Measurements from ENCODE around the gene CUX1. TPM values are rescaled to one million over a fixed set of nuclear protein-coding genes. Genes with fewer than 3 reads are reported as not detected.

Gene CUX1
- total RNA-seq, 1 experiment from 2014 or later, result 92.4 TPM

GRCh38 chr7:101948650-101949049 lies 131.2 kb downstream of the CUX1 start:
- H4K20me1 ChIP-seq (ENCODE audit: insufficient read depth, low read depth, low read length), result no peaks in the 10 kb centered on the region
- no peaks in the 10 kb centered on the region for H3K36me3 ChIP-seq (ENCODE audit: insufficient read depth, low read length)
- H3K9me2 ChIP-seq (replicated peaks; ENCODE audit: insufficient read depth, low read length), result no peaks in the 10 kb centered on the region
- H3K9ac ChIP-seq (ENCODE audit: low read length), result no peak overlapping the region
- H2AFZ ChIP-seq (ENCODE audit: low read length), result no peak overlapping the region
- peaks cover 82% of the 10 kb centered on the region for H3K79me2 ChIP-seq (ENCODE audit: low read length)
- H3K27me3 ChIP-seq (ENCODE audit: low read length), result no peaks in the 10 kb centered on the region
- peaks cover 79% of the 10 kb centered on the region for H3K4me1 ChIP-seq (ENCODE audit: low read length)
- H3K27ac ChIP-seq (ENCODE audit: low read length), result peak overlapping the region; percentile 77
- H3K4me3 ChIP-seq (ENCODE audit: low read length), result no peak overlapping the region
- no peaks in the 10 kb centered on the region for H3K9me3 ChIP-seq (ENCODE audit: low read length)
- DNase-seq, result no peak
- no peak overlapping the region for H3K4me2 ChIP-seq (ENCODE audit: low read depth, low read length, poor library complexity, severe bottlenecking)

DNA sequence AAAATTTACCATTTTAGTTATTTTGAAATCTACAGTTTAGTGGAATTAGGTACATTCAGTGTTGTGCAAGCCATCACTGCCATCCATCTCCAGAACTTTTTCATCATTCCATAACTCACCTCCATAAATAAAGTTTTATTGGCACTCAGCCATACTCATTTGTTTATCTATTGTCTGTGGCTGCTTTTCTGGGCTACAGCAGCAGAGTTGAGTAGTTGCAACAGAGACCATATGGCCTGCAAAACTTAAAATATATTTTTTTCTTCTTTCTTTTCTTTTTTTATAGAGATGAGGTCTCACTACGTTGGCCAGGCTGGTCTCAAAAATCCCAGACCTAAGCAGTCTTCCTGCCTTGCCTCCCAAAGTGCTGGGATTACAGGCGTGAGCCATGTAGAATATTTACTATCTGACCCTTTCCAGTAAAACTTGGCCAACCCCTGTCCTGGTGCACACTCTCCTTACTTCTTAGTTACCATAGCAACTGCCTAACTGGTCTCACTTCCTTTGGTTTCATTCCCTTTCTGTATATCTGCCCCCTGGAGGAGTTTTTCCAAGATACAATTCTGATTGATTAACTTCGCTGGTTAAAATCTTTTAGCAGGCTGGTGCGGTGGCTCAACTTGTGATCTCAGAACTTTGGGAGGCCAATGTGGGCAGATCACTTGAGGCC lies 133.2 kb downstream of the CUX1 start:
- no peak overlapping the region for H2AFZ ChIP-seq (ENCODE audit: low read length)
- H3K9me2 ChIP-seq (replicated peaks; ENCODE audit: insufficient read depth, low read length), result no peaks in the 10 kb centered on the region
- no peaks in the 10 kb centered on the region for H3K27me3 ChIP-seq (ENCODE audit: low read length)
- H3K4me2 ChIP-seq (ENCODE audit: low read depth, low read length, poor library complexity, severe bottlenecking), result no peak overlapping the region
- no peak overlapping the region for H3K9ac ChIP-seq (ENCODE audit: low read length)
- H3K9me3 ChIP-seq (ENCODE audit: low read length), result no peaks in the 10 kb centered on the region
- no peak overlapping the region for H3K4me3 ChIP-seq (ENCODE audit: low read length)
- H3K79me2 ChIP-seq (ENCODE audit: low read length), result peaks cover 75% of the 10 kb centered on the region
- H3K36me3 ChIP-seq (ENCODE audit: insufficient read depth, low read length), result no peaks in the 10 kb centered on the region
- DNase-seq, result no peak
- H3K4me1 ChIP-seq (ENCODE audit: low read length), result peaks cover 83% of the 10 kb centered on the region
- peak overlapping the region; percentile 51 for H3K27ac ChIP-seq (ENCODE audit: low read length)
- H4K20me1 ChIP-seq (ENCODE audit: insufficient read depth, low read depth, low read length), result no peaks in the 10 kb centered on the region

DNA sequence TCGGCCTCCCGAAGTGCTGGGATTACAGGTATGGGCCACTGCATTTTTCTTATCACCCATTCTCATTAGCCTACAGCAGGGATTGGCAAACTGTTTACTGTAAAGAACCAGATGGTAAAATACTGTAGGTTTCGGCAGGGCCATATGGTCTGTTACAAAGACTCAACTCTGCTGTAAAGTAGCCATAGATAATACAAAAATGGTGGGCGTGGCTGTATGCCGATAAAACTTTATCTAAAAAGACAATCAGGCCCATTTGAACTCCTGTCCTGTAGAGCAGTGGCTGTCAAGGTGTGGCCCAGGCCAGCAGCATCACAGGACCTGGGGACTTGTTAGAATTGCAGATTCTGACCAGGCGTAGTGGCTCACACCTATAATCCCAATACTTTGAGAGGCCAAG lies 134.3 kb downstream of the CUX1 start:
- Histone ChIP-seq H4K20me1 (ENCODE audit: insufficient read depth, low read depth, low read length) (no peaks in the 10 kb centered on the region), H3K9me3 (ENCODE audit: low read length) (no peaks in the 10 kb centered on the region), H3K36me3 (ENCODE audit: insufficient read depth, low read length) (no peaks in the 10 kb centered on the region), H3K79me2 (ENCODE audit: low read length) (peaks cover 70% of the 10 kb centered on the region), H3K4me2 (ENCODE audit: low read depth, low read length, poor library complexity, severe bottlenecking) (no peak overlapping the region), H3K27me3 (ENCODE audit: low read length) (no peaks in the 10 kb centered on the region), H3K4me3 (ENCODE audit: low read length) (no peak overlapping the region), H2AFZ (ENCODE audit: low read length) (no peak overlapping the region), H3K9me2 (replicated peaks; ENCODE audit: insufficient read depth, low read length) (no peaks in the 10 kb centered on the region), H3K27ac (ENCODE audit: low read length) (peak overlapping the region; percentile 17; the same call in 1 of the 2 replicates), H3K9ac (ENCODE audit: low read length) (no peak overlapping the region), H3K4me1 (ENCODE audit: low read length) (peaks cover 83% of the 10 kb centered on the region)
- peak; percentile 45 for DNase-seq

GRCh38 chr7:101952355-101953247 lies 135.2 kb downstream of the CUX1 start:
- no peaks in the 10 kb centered on the region for H3K36me3 ChIP-seq (ENCODE audit: insufficient read depth, low read length)
- H3K4me1 ChIP-seq (ENCODE audit: low read length), result peaks cover 83% of the 10 kb centered on the region
- H3K79me2 ChIP-seq (ENCODE audit: low read length), result peaks cover 69% of the 10 kb centered on the region
- no peak overlapping the region for H3K4me3 ChIP-seq (ENCODE audit: low read length)
- H3K27me3 ChIP-seq (ENCODE audit: low read length), result no peaks in the 10 kb centered on the region
- H3K9ac ChIP-seq (ENCODE audit: low read length), result peak overlapping the region; percentile 50
- H4K20me1 ChIP-seq (ENCODE audit: insufficient read depth, low read depth, low read length), result no peaks in the 10 kb centered on the region
- no peaks in the 10 kb centered on the region for H3K9me3 ChIP-seq (ENCODE audit: low read length)
- peak overlapping the region; percentile 96 for H3K27ac ChIP-seq (ENCODE audit: low read length)
- peak overlapping the region; percentile 24 for H3K4me2 ChIP-seq (ENCODE audit: low read depth, low read length, poor library complexity, severe bottlenecking)
- no peak overlapping the region for H2AFZ ChIP-seq (ENCODE audit: low read length)
- H3K9me2 ChIP-seq (replicated peaks; ENCODE audit: insufficient read depth, low read length), result no peaks in the 10 kb centered on the region
- DNase-seq, result no peak

- DNase-seq, result peak; percentile 61
- Histone ChIP-seq H3K9me3 (ENCODE audit: low read length) (no peaks in the 10 kb centered on the region), H3K4me3 (ENCODE audit: low read length) (no peak overlapping the region), H3K9me2 (replicated peaks; ENCODE audit: insufficient read depth, low read length) (no peaks in the 10 kb centered on the region), H3K27me3 (ENCODE audit: low read length) (no peaks in the 10 kb centered on the region), H2AFZ (ENCODE audit: low read length) (no peak overlapping the region), H3K36me3 (ENCODE audit: insufficient read depth, low read length) (no peaks in the 10 kb centered on the region), H4K20me1 (ENCODE audit: insufficient read depth, low read depth, low read length) (no peaks in the 10 kb centered on the region), H3K4me1 (ENCODE audit: low read length) (peaks cover 83% of the 10 kb centered on the region), H3K4me2 (ENCODE audit: low read depth, low read length, poor library complexity, severe bottlenecking) (peak overlapping the region; percentile 24), H3K27ac (ENCODE audit: low read length) (peak overlapping the region; percentile 96), H3K9ac (ENCODE audit: low read length) (peak overlapping the region; percentile 50), H3K79me2 (ENCODE audit: low read length) (peaks cover 69% of the 10 kb centered on the region)
Observed at GRCh38 chr7:101953248-101953819, 135.9 kb downstream of the CUX1 start.

DNA sequence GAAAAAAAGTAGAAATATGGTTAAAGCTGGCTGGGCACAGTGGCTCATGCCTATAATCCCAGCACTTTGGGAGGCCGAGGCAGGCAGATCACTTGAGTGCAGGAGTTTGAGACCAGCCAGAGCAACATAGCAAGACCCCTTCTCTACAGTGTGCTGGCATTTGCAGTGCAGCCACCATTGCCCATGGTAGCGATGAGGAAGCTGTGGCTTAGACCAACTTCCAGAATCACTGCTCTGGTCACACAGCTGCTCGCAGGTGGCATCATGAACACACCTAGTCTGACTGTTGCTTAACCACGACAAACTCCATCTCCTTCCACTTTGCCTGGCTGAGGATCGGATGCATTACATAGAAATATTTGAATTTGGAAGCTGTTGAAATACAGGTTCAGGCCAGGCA lies 137.1 kb downstream of the CUX1 start:
- no peaks in the 10 kb centered on the region for H3K9me2 ChIP-seq (replicated peaks; ENCODE audit: insufficient read depth, low read length)
- DNase-seq, result peak; percentile 59
- no peak overlapping the region for H2AFZ ChIP-seq (ENCODE audit: low read length)
- no peaks in the 10 kb centered on the region for H3K27me3 ChIP-seq (ENCODE audit: low read length)
- H3K4me3 ChIP-seq (ENCODE audit: low read length), result peak overlapping the region; percentile 46; the same call in 1 of the 2 replicates
- peak overlapping the region; percentile 72 for H3K9ac ChIP-seq (ENCODE audit: low read length)
- H3K36me3 ChIP-seq (ENCODE audit: insufficient read depth, low read length), result no peaks in the 10 kb centered on the region; the same call in 1 of the 2 replicates
- peak overlapping the region; percentile 96 for H3K27ac ChIP-seq (ENCODE audit: low read length)
- H3K4me2 ChIP-seq (ENCODE audit: low read depth, low read length, poor library complexity, severe bottlenecking), result peak overlapping the region; percentile 60
- H3K9me3 ChIP-seq (ENCODE audit: low read length), result no peaks in the 10 kb centered on the region
- H3K4me1 ChIP-seq (ENCODE audit: low read length), result peaks cover 87% of the 10 kb centered on the region
- peaks cover 73% of the 10 kb centered on the region for H3K79me2 ChIP-seq (ENCODE audit: low read length)
- no peaks in the 10 kb centered on the region for H4K20me1 ChIP-seq (ENCODE audit: insufficient read depth, low read depth, low read length)

DNA sequence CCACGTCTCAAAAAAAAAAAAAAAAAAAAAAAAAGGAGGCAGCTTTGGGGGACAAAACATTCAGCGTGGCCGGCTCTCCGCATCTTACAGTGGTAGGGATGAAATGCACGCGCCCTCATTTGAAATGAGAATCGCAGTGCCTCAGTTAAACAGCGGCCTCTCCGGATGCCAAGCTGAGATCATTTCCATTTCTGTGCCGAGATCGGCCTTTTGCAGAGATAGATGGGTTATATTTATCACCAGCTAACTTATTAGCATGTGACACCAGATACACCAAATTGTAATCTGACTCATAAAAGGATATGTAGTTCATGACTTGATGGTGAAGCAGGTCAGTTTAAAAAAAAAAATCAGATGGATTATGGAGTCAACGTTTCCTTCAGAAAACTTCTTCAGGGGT lies 138.7 kb downstream of the CUX1 start:
- no peaks in the 10 kb centered on the region for H3K9me3 ChIP-seq (ENCODE audit: low read length)
- H3K4me2 ChIP-seq (ENCODE audit: low read depth, low read length, poor library complexity, severe bottlenecking), result peak overlapping the region; percentile 60
- peak overlapping the region; percentile 96 for H3K27ac ChIP-seq (ENCODE audit: low read length)
- peaks cover 81% of the 10 kb centered on the region for H3K4me1 ChIP-seq (ENCODE audit: low read length)
- peak overlapping the region; percentile 72 for H3K9ac ChIP-seq (ENCODE audit: low read length)
- no peaks in the 10 kb centered on the region for H3K9me2 ChIP-seq (replicated peaks; ENCODE audit: insufficient read depth, low read length)
- H2AFZ ChIP-seq (ENCODE audit: low read length), result no peak overlapping the region
- no peaks in the 10 kb centered on the region for H3K27me3 ChIP-seq (ENCODE audit: low read length)
- H3K4me3 ChIP-seq (ENCODE audit: low read length), result peak overlapping the region; percentile 46
- no peaks in the 10 kb centered on the region for H4K20me1 ChIP-seq (ENCODE audit: insufficient read depth, low read depth, low read length)
- peaks cover 80% of the 10 kb centered on the region for H3K79me2 ChIP-seq (ENCODE audit: low read length)
- H3K36me3 ChIP-seq (ENCODE audit: insufficient read depth, low read length), result no peaks in the 10 kb centered on the region; the same call in 1 of the 2 replicates
- DNase-seq, result peak; percentile 94

Data from Karpas-422 (cell line).